ENCODE measurements around the gene DUOX2. TPM values are rescaled to one million over a fixed set of nuclear protein-coding genes. Genes with fewer than 3 reads are reported as not detected.

The DUOX2 gene
- total and polyA plus RNA-seq, 2 of the 8 experiments (the other 6 are each of a cell fraction or from before 2014, with no cell fraction given), result 0.08 TPM; not detected in 1

DNA sequence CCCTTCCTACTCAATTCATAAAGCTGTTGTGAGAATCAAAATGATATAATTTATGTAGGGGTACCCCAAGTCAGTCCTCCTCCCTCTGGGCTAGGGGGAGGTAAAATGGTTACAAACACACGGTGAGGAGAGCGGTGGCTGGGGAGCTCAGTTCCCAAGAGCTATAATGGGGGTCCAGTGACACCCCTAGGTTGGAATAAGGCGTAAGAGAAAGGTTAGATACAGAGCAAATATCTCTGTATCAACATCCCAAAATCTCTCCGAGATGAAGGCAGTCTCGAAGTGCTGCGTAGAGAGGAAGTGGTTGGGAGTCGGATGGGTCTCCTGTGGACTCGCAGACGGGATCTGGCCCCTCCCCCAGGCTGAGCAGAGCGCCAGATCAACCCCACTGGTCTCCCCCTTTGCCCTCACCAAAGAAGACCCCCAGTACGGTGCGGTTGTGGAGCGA, 1.8 kb downstream of the DUOX2 start:
- H3K9me3 ChIP-seq (ENCODE audit: insufficient read depth in 2 of 2, low read depth in 1 of 2, low read length in 1 of 2), result no peaks in the 10 kb centered on the region; a peak in 1 of 4 replicates
- peaks cover 0 to 7% (median 0%) of the 10 kb centered on the region in 4 experiments; a peak in 1 of 8 replicates for H3K36me3 ChIP-seq (ENCODE audit: control insufficient read depth in 2 of 4, insufficient read depth in 4 of 4, low read length in 3 of 4)
- H3K18ac ChIP-seq (ENCODE audit: extremely low read depth, low read length), result peak overlapping the region; percentile 48; the same call in 1 of the 2 replicates
- H2BK20ac ChIP-seq (ENCODE audit: low read length), result 0 out of 2 replicates have a peak overlapping the region, but pooled peaks have one; percentile 80
- no peak for FAIRE-seq
- H3K4me1 ChIP-seq (replicated peaks in 1 of 4; ENCODE audit: control insufficient read depth in 3 of 4, insufficient read depth in 4 of 4, low read length in 3 of 4), result peaks cover 0 to 31% (median 23%) of the 10 kb centered on the region in 4 experiments; a peak in 6 of 7 replicates
- peak overlapping the region; percentile 74; the same call in 1 of the 2 replicates for H4K8ac ChIP-seq (ENCODE audit: extremely low read depth, insufficient read depth, low read length)
- H3K23me2 ChIP-seq (ENCODE audit: low read depth, low read length), result peaks cover 6% of the 10 kb centered on the region; the same call in 1 of the 2 replicates
- no peak overlapping the region for H3K14ac ChIP-seq (ENCODE audit: insufficient read length)
- H2AK5ac ChIP-seq (ENCODE audit: low read depth, low read length), result no peak overlapping the region
- ChIA-PET CTCF (ENCODE audit: partially characterized antibody) (interaction anchor here (0.5 to 5.5 kb wide), 5 partner anchors 13 to 76 kb away, joined by 3 to 45 read pairs (median 6); partner anchors contain the start of genes DUOX1 and DUOXA1), POLR2A (ENCODE audit: partially characterized antibody) (no interaction called here)
- H3K4ac ChIP-seq (replicated peaks; ENCODE audit: insufficient read length, low read depth, low read length), result no peak overlapping the region
- peaks cover 21 to 43% of the 10 kb centered on the region in 2 experiments for H4K20me1 ChIP-seq (replicated peaks in 1 of 2; ENCODE audit: control insufficient read depth in 1 of 2, insufficient read depth in 2 of 2, low read length in 2 of 2)
- no peak overlapping the region for H3K56ac ChIP-seq (replicated peaks; ENCODE audit: insufficient read length, low read depth, low read length)
- H3K27me3 ChIP-seq (replicated peaks in 1 of 4; ENCODE audit: control insufficient read depth in 3 of 4, extremely low read depth in 1 of 4, insufficient read depth in 3 of 4, low read length in 3 of 4), result peaks cover 76 to 84% (median 81%) of the 10 kb centered on the region in 4 experiments
- no peak overlapping the region for H2BK12ac ChIP-seq (ENCODE audit: low read depth, low read length)
- no peaks in the 10 kb centered on the region for H3K79me2 ChIP-seq (ENCODE audit: control insufficient read depth in 1 of 2, insufficient read depth in 2 of 2, low read length in 2 of 2)
- H3K4me3 ChIP-seq (ENCODE audit: extremely low read depth in 1 of 4, insufficient read depth in 2 of 4, low read depth in 3 of 4, low read length in 4 of 4), result peak overlapping the region; percentile 4 to 57 (median 25); a peak in 7 of 8 replicates
- 6% methylated on average over 13 of the region's 13 CpGs; no CpG with 5 or more reads in 1 of the 2 experiments for WGBS, 2 experiments (ENCODE audit: extremely low coverage in 1 of 2, insufficient coverage in 1 of 2, insufficient read length in 1 of 2, insufficient replicate concordance in 2 of 2, low coverage in 1 of 2, low lambda C conversion rate in 2 of 2, missing lambda C conversion rate in 1 of 2)
- no peak overlapping the region for H3K23ac ChIP-seq (ENCODE audit: insufficient read length)
- no peak overlapping the region for H2AFZ ChIP-seq (ENCODE audit: low read length)
- peak overlapping the region; percentile 84 to 85 for H3K4me2 ChIP-seq (ENCODE audit: insufficient read depth in 1 of 2, low read depth in 2 of 2, low read length in 2 of 2)
- no peak overlapping the region for H2BK120ac ChIP-seq (replicated peaks; ENCODE audit: low read depth, low read length)
- no peak for DNase-seq (ENCODE audit: low read depth in 1 of 2, low spot score in 2 of 2)
- no peak overlapping the region for H3K27ac ChIP-seq (ENCODE audit: low read depth, low read length)
- H4K5ac ChIP-seq (ENCODE audit: insufficient read length, low read depth, low read length), result no peak overlapping the region
- H4K91ac ChIP-seq (replicated peaks; ENCODE audit: insufficient read length, low read length), result no peak overlapping the region
- no peak overlapping the region for H2BK15ac ChIP-seq (ENCODE audit: low read length)
- H3K79me1 ChIP-seq (ENCODE audit: low read depth, low read length), result no peaks in the 10 kb centered on the region
- no peak overlapping the region for H2BK5ac ChIP-seq (ENCODE audit: low read depth, low read length)
- H3K9ac ChIP-seq (replicated peaks in 1 of 4; ENCODE audit: extremely low read depth in 1 of 4, low read depth in 3 of 4, low read length in 3 of 4), result no peak overlapping the region
- TF ChIP-seq HDAC2 (IDR thresholded peaks at IDR 0.05; ENCODE audit: borderline replicate concordance in 1 of 2, low read depth in 2 of 2, low read length in 2 of 2), result no peak
- TF ChIP-seq RBBP5 (IDR thresholded peaks at IDR 0.05; ENCODE audit: borderline replicate concordance, low read depth, low read length), result no peak
- no peak for TF ChIP-seq KDM1A (IDR thresholded peaks at IDR 0.05; ENCODE audit: borderline replicate concordance, low read length)
- TF ChIP-seq TCF12 (IDR thresholded peaks at IDR 0.05; ENCODE audit: low read depth, low read length), result no peak
- no peak for TF ChIP-seq NRF1 (IDR thresholded peaks at IDR 0.05; ENCODE audit: low read depth, low read length)
- TF ChIP-seq BRCA1 (IDR thresholded peaks at IDR 0.05; ENCODE audit: low read depth, low read length), result no peak
- TF ChIP-seq SP4 (IDR thresholded peaks at IDR 0.05; ENCODE audit: low read length), result no peak
- TF ChIP-seq RAD21 (IDR thresholded peaks at IDR 0.05 in 1 of 2, conservative IDR thresholded peaks at IDR 0.05 in 1 of 2; ENCODE audit: low read depth in 2 of 2, low read length in 2 of 2), result no peak
- TF ChIP-seq TBP (IDR thresholded peaks at IDR 0.05; ENCODE audit: low read depth, low read length), result no peak
- TF ChIP-seq NANOG (IDR thresholded peaks at IDR 0.05; ENCODE audit: insufficient read depth, low read depth, low read length, poor library complexity, severe bottlenecking), result no peak
- TF ChIP-seq, protein P1, sequence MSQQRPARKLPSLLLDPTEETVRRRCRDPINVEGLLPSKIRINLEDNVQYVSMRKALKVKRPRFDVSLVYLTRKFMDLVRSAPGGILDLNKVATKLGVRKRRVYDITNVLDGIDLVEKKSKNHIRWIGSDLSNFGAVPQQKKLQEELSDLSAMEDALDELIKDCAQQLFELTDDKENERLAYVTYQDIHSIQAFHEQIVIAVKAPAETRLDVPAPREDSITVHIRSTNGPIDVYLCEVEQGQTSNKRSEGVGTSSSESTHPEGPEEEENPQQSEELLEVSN (IDR thresholded peaks at IDR 0.05), result no peak
- TF ChIP-seq POU5F1 (IDR thresholded peaks at IDR 0.05; ENCODE audit: low read depth, low read length), result no peak
